GM12872 (cell line): ENCODE data around the gene PDE6A.

Source experiments
- CTCF ChIP-seq: IDR thresholded peaks from 3 replicates; pipeline ENCODE4 v1.5.1; 2011; ENCODE audit warnings: low read depth, mild to moderate bottlenecking, low read length, moderate library complexity; ENCODE audit not compliant: insufficient read depth

The PDE6A gene

GRCh38 chr5:149951138-149951749 lies 6.7 kb upstream of the PDE6A start:
- no peak for TF ChIP-seq CTCF

- no peak for TF ChIP-seq CTCF
Observed at GRCh38 chr5:149948993-149949392, 4.4 kb upstream of the PDE6A start.

GRCh38 chr5:149946118-149946517 lies 1.5 kb upstream of the PDE6A start:
- TF ChIP-seq CTCF = no peak

- TF ChIP-seq CTCF = no peak
Observed at GRCh38 chr5:149942199-149942598, 2.4 kb downstream of the PDE6A start.

GRCh38 chr5:149941795-149942194 lies 2.8 kb downstream of the PDE6A start:
- TF ChIP-seq CTCF = no peak

GRCh38 chr5:149940941-149941644 lies 3.5 kb downstream of the PDE6A start:
- no peak for TF ChIP-seq CTCF

- TF ChIP-seq CTCF = no peak
Observed at GRCh38 chr5:149940077-149940574, 4.5 kb downstream of the PDE6A start.
